NCI-H510A (cell line): ENCODE measurements around the gene LBH.

Experiments
- DNase-seq: peaks from one replicate; lab custom pipeline; 2025; lab: John Stamatoyannopoulos, UW

LBH gene

GRCh38 chr2:30217644-30218337 is 13.5 kb upstream of the LBH start:
- DNase-seq, result peak; percentile 80

- no peak for DNase-seq
These were observed 13.0 kb upstream of the LBH start for GRCh38 chr2:30218338-30218713.

GRCh38 chr2:30218814-30219213 is 12.5 kb upstream of the LBH start:
- no peak for DNase-seq

GRCh38 chr2:30219886-30220875 is 11.2 kb upstream of the LBH start:
- DNase-seq, result no peak

- no peak for DNase-seq
These were observed 9.8 kb upstream of the LBH start for GRCh38 chr2:30221531-30221930.

- no peak for DNase-seq
These were observed 9.3 kb upstream of the LBH start for GRCh38 chr2:30222031-30222430.

GRCh38 chr2:30222636-30223360 is 8.5 kb upstream of the LBH start:
- DNase-seq, result no peak

- DNase-seq, result no peak
These were observed 7.9 kb upstream of the LBH start for GRCh38 chr2:30223413-30223874.

- DNase-seq, result no peak
These were observed 7.2 kb upstream of the LBH start for GRCh38 chr2:30224151-30224550.

GRCh38 chr2:30225131-30225762 is 6.1 kb upstream of the LBH start:
- peak; percentile 54 for DNase-seq

- DNase-seq, result no peak
These were observed 4.9 kb upstream of the LBH start for GRCh38 chr2:30226144-30227032.

GRCh38 chr2:30229596-30229995 is 1.7 kb upstream of the LBH start:
- DNase-seq, result no peak

- no peak for DNase-seq
These were observed 680 bp upstream of the LBH start for GRCh38 chr2:30230497-30231211.

GRCh38 chr2:30231996-30232800 is 864 bp downstream of the LBH start:
- no peak for DNase-seq

- DNase-seq, result no peak
These were observed 1.4 kb downstream of the LBH start for GRCh38 chr2:30232801-30233130.

GRCh38 chr2:30233271-30234009 is 2.1 kb downstream of the LBH start:
- no peak for DNase-seq

- no peak for DNase-seq
These were observed 3.0 kb downstream of the LBH start for GRCh38 chr2:30234180-30234971.
